ENCODE measurements around the gene SAMD3. TPM values are rescaled to one million over a fixed set of nuclear protein-coding genes. Genes with fewer than 3 reads are reported as not detected.
"Not testable (repeated sequence)": the region's sequence is repeated elsewhere in the genome, so short reads cannot be mapped to it uniquely, and the experiment has no call there.

SAMD3 gene
- total and polyA plus RNA-seq, 4 experiments from 2014 or later = 24.1 to 69.2 (median 42.4) TPM

- ChIA-PET POLR2A (ENCODE audit: partially characterized antibody) (interaction anchor here (0.7 to 5.5 kb wide), 10 partner anchors 11 to 269 kb away, joined by 3 to 57 read pairs (median 3); no protein-coding TSS in a partner anchor), CTCF (ENCODE audit: partially characterized antibody) (interaction anchor here (0.7 to 3.6 kb wide), 7 partner anchors 10 to 182 kb away, joined by 3 to 18 read pairs (median 4); partner anchors contain the start of gene SAMD3)
- Histone ChIP-seq H3K27me3 (ENCODE audit: insufficient read depth, low read length) (no peaks in the 10 kb centered on the region), H3K36me3 (ENCODE audit: insufficient read depth, low read length) (peaks cover 16% of the 10 kb centered on the region), H3K9me3 (ENCODE audit: control insufficient read depth in 1 of 2, low read length in 2 of 2) (no peaks in the 10 kb centered on the region), H3K4me3 (ENCODE audit: low read length in 2 of 2) (no peak overlapping the region), H3K4me1 (ENCODE audit: insufficient read depth, low read length) (peaks cover 46% of the 10 kb centered on the region), H3K27ac (ENCODE audit: low read depth, low read length) (no peak overlapping the region)
- intact Hi-C loops (cut with micrococcal nuclease) = no loop called here
- Mint-ChIP-seq H3K4me1 (peaks cover 47 to 87% (median 69%) of the 10 kb centered on the region in 4 donors), H3K4me3 (peak overlapping the region in 6 of 8 donors; percentile 1 to 81 (median 25)), H3K36me3 (peaks cover 78 to 82% of the 10 kb centered on the region in 2 donors), H3K27ac (peak overlapping the region in 4 of 7 donors; percentile 10 to 85 (median 41)), H3K9me3 (peaks cover 0 to 10% (median 3%) of the 10 kb centered on the region in 8 donors), H3K27me3 (no peaks in the 10 kb centered on the region)
- DNase-seq = no peak
Observed at GRCh38 chr6:130203370-130203769, 19.4 kb downstream of the SAMD3 start.

GRCh38 chr6:130202782-130203181 is 20.0 kb downstream of the SAMD3 start:
- Mint-ChIP-seq H3K9me3 (peaks cover 0 to 10% (median 3%) of the 10 kb centered on the region in 8 donors), H3K27me3 (no peaks in the 10 kb centered on the region), H3K27ac (peak overlapping the region in 6 of 7 donors; percentile 10 to 82 (median 76)), H3K4me1 (peaks cover 46 to 87% (median 70%) of the 10 kb centered on the region in 4 donors), H3K4me3 (peak overlapping the region in 7 of 8 donors; percentile 7 to 81 (median 47)), H3K36me3 (peaks cover 75 to 78% of the 10 kb centered on the region in 2 donors)
- peak overlapping the region in 1 of 2 donors; percentile 5 for H3K4me3 ChIP-seq (ENCODE audit: low read length in 2 of 2)
- peaks cover 44% of the 10 kb centered on the region for H3K4me1 ChIP-seq (ENCODE audit: insufficient read depth, low read length)
- no peak overlapping the region for H3K27ac ChIP-seq (ENCODE audit: low read depth, low read length)
- ChIA-PET CTCF (ENCODE audit: partially characterized antibody) (interaction anchor here (1.5 to 3.6 kb wide), 3 partner anchors 15 to 51 kb away, joined by 5 to 18 read pairs (median 9); partner anchors contain the start of gene SAMD3), POLR2A (ENCODE audit: partially characterized antibody) (interaction anchor here (0.7 to 5.5 kb wide), 6 partner anchors 11 to 184 kb away, joined by 3 to 57 read pairs (median 4); no protein-coding TSS in a partner anchor)
- H3K9me3 ChIP-seq (ENCODE audit: control insufficient read depth in 1 of 2, low read length in 2 of 2) = no peaks in the 10 kb centered on the region
- peak in 1 of 5 donors; percentile 64 for DNase-seq
- peaks cover 11% of the 10 kb centered on the region for H3K36me3 ChIP-seq (ENCODE audit: insufficient read depth, low read length)
- intact Hi-C loops (cut with micrococcal nuclease) = loop anchor here (1.0 kb wide), 1 partner anchor 13 kb away; no protein-coding TSS in a partner anchor
- no peaks in the 10 kb centered on the region for H3K27me3 ChIP-seq (ENCODE audit: insufficient read depth, low read length)

GRCh38 chr6:130200020-130200419 is 22.7 kb downstream of the SAMD3 start:
- Mint-ChIP-seq H3K4me3 (peak overlapping the region in 1 of 8 donors; percentile 39), H3K36me3 (peaks cover 68 to 73% of the 10 kb centered on the region in 2 donors), H3K9me3 (peaks cover 0 to 10% (median 3%) of the 10 kb centered on the region in 8 donors), H3K27me3 (no peaks in the 10 kb centered on the region), H3K27ac (peak overlapping the region in 3 of 7 donors; percentile 6 to 54 (median 22)), H3K4me1 (peaks cover 52 to 87% (median 70%) of the 10 kb centered on the region in 4 donors)
- H3K4me3 ChIP-seq (ENCODE audit: low read length in 2 of 2) = no peak overlapping the region
- intact Hi-C loops (cut with micrococcal nuclease) = no loop called here
- no peaks in the 10 kb centered on the region for H3K9me3 ChIP-seq (ENCODE audit: control insufficient read depth in 1 of 2, low read length in 2 of 2)
- H3K27ac ChIP-seq (ENCODE audit: low read depth, low read length) = no peak overlapping the region
- peaks cover 28% of the 10 kb centered on the region for H3K4me1 ChIP-seq (ENCODE audit: insufficient read depth, low read length)
- H3K27me3 ChIP-seq (ENCODE audit: insufficient read depth, low read length) = no peaks in the 10 kb centered on the region
- no peak for DNase-seq
- ChIA-PET POLR2A (ENCODE audit: partially characterized antibody) (interaction anchor here (1.0 to 3.7 kb wide), 6 partner anchors 9 to 17 kb away, joined by 3 to 20 read pairs (median 5); no protein-coding TSS in a partner anchor), CTCF (ENCODE audit: partially characterized antibody) (no interaction called here)
- H3K36me3 ChIP-seq (ENCODE audit: insufficient read depth, low read length) = peaks cover 5% of the 10 kb centered on the region

GRCh38 chr6:130198483-130199035 is 24.2 kb downstream of the SAMD3 start:
- peaks cover 0 to 10% (median 3%) of the 10 kb centered on the region in 8 donors for H3K9me3 Mint-ChIP-seq
- Histone ChIP-seq H3K27ac (ENCODE audit: low read depth, low read length) (no peak overlapping the region), H3K36me3 (ENCODE audit: insufficient read depth, low read length) (peaks cover 4% of the 10 kb centered on the region), H3K9me3 (ENCODE audit: control insufficient read depth in 1 of 2, low read length in 2 of 2) (no peaks in the 10 kb centered on the region), H3K4me3 (ENCODE audit: low read length in 2 of 2) (no peak overlapping the region), H3K4me1 (ENCODE audit: insufficient read depth, low read length) (peaks cover 16% of the 10 kb centered on the region), H3K27me3 (ENCODE audit: insufficient read depth, low read length) (no peaks in the 10 kb centered on the region)
- ChIA-PET POLR2A (ENCODE audit: partially characterized antibody) (interaction anchor here (1.1 to 3.7 kb wide), 3 partner anchors 12 to 16 kb away, joined by 3 to 20 read pairs (median 7); no protein-coding TSS in a partner anchor), CTCF (ENCODE audit: partially characterized antibody) (interaction anchor here (1.6 to 1.9 kb wide), 2 partner anchors 11 to 162 kb away, joined by 4 read pairs; no protein-coding TSS in a partner anchor)
- H3K27me3 Mint-ChIP-seq = no peaks in the 10 kb centered on the region
- peaks cover 59 to 70% of the 10 kb centered on the region in 2 donors for H3K36me3 Mint-ChIP-seq
- peak overlapping the region in 4 of 7 donors; percentile 43 to 79 (median 60) for H3K27ac Mint-ChIP-seq
- H3K4me1 Mint-ChIP-seq = peaks cover 54 to 87% (median 68%) of the 10 kb centered on the region in 4 donors
- H3K4me3 Mint-ChIP-seq = no peak overlapping the region
- intact Hi-C loops (cut with micrococcal nuclease) = no loop called here
- no peak for DNase-seq

- ChIA-PET POLR2A (ENCODE audit: partially characterized antibody) (interaction anchor here (1.1 to 3.7 kb wide), 2 partner anchors 11 to 17 kb away, joined by 3 to 20 read pairs; no protein-coding TSS in a partner anchor), CTCF (ENCODE audit: partially characterized antibody) (interaction anchor here (1.6 to 1.9 kb wide), 2 partner anchors 12 to 161 kb away, joined by 4 read pairs; no protein-coding TSS in a partner anchor)
- H3K36me3 ChIP-seq (ENCODE audit: insufficient read depth, low read length); intact Hi-C loops (cut with micrococcal nuclease); H3K9me3 ChIP-seq (ENCODE audit: control insufficient read depth in 1 of 2, low read length in 2 of 2); H3K27ac ChIP-seq (ENCODE audit: low read depth, low read length); H3K27me3 ChIP-seq (ENCODE audit: insufficient read depth, low read length); H3K4me3 ChIP-seq (ENCODE audit: low read length in 2 of 2); H3K4me1 ChIP-seq (ENCODE audit: insufficient read depth, low read length); H3K27me3 Mint-ChIP-seq; DNase-seq: not testable (repeated sequence)
- H3K4me1 Mint-ChIP-seq = peaks cover 51 to 87% (median 67%) of the 10 kb centered on the region in 4 donors
- H3K36me3 Mint-ChIP-seq = peaks cover 60 to 71% of the 10 kb centered on the region in 2 donors
- peak overlapping the region in 3 of 8 donors; percentile 3 to 54 (median 27) for H3K4me3 Mint-ChIP-seq
- peaks cover 0 to 10% (median 3%) of the 10 kb centered on the region in 8 donors for H3K9me3 Mint-ChIP-seq
- H3K27ac Mint-ChIP-seq = peak overlapping the region in 4 of 7 donors; percentile 14 to 77 (median 46)
Observed at GRCh38 chr6:130197816-130198482, 24.8 kb downstream of the SAMD3 start.

GRCh38 chr6:130194434-130194833 is 28.3 kb downstream of the SAMD3 start:
- intact Hi-C loops (cut with micrococcal nuclease); CTCF ChIA-PET (ENCODE audit: partially characterized antibody); H3K27ac ChIP-seq (ENCODE audit: low read depth, low read length); H3K27me3 Mint-ChIP-seq; H3K4me3 Mint-ChIP-seq; H3K4me3 ChIP-seq (ENCODE audit: low read length in 2 of 2); H3K4me1 ChIP-seq (ENCODE audit: insufficient read depth, low read length); H3K36me3 ChIP-seq (ENCODE audit: insufficient read depth, low read length); H3K9me3 Mint-ChIP-seq; DNase-seq; POLR2A ChIA-PET (ENCODE audit: partially characterized antibody); H3K9me3 ChIP-seq (ENCODE audit: control insufficient read depth in 1 of 2, low read length in 2 of 2); H3K27me3 ChIP-seq (ENCODE audit: insufficient read depth, low read length): not testable (repeated sequence)
- H3K36me3 Mint-ChIP-seq = peaks cover 49 to 70% of the 10 kb centered on the region in 2 donors
- H3K4me1 Mint-ChIP-seq = peaks cover 50 to 86% (median 69%) of the 10 kb centered on the region in 4 donors
- peak overlapping the region in 4 of 7 donors; percentile 29 to 69 (median 48) for H3K27ac Mint-ChIP-seq

All from CD4-positive, alpha-beta memory T cell (primary cell).